ENCODE results near the gene TRAF7. TPM values are rescaled to one million over a fixed set of nuclear protein-coding genes. Genes with fewer than 3 reads are reported as not detected.
"Not testable (repeated sequence)": the region's sequence is repeated elsewhere in the genome, so short reads cannot be mapped to it uniquely, and the experiment has no call there.

The TRAF7 gene
- total RNA-seq, 1 donor from 2014 or later = 38.8 TPM

DNA sequence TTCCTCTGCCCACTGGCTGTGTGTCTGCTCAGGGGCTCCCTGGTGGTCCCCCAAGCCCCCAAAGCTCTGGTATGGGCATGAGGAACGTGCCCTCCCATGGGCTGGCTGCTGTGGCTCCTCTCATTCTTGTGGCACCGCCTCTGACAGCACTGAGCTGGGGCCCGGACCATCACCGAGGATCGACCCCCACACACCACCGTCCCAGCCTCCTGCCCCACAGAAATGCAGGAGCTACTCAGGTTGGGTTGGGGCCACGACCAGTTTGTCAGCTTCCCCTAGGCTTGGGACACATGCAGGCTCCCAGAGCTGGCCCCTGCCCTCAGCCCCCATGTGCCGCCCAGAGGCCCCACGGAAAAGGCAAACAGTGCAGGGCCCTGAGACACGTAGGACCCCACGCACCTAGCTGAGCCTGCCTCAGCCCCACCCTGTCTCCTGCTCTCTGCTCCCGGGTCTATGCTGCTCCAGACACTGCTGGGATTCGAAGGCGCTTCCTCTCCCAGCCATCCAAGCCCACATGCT is 44.1 kb downstream of the TRAF7 start:
- TF ChIP-seq CTCF (IDR thresholded peaks at IDR 0.05) (no peak), POLR2AphosphoS5 (IDR thresholded peaks at IDR 0.05; ENCODE audit: insufficient read depth in 1 of 2, low read depth in 1 of 2) (no peak)
- intact Hi-C loops (cut with DNase I) = no loop called here
- peaks cover 11% of the 10 kb centered on the region for H3K27me3 ChIP-seq
- H3K9me3 ChIP-seq = no peaks in the 10 kb centered on the region
- H3K4me1 ChIP-seq = peaks cover 15% of the 10 kb centered on the region
- no peaks in the 10 kb centered on the region for H3K36me3 ChIP-seq
- no peak overlapping the region for H3K27ac ChIP-seq
- DNase-seq (ENCODE audit: extremely low spot score in 2 of 2) = no peak
- no peak overlapping the region for H3K4me3 ChIP-seq

DNA sequence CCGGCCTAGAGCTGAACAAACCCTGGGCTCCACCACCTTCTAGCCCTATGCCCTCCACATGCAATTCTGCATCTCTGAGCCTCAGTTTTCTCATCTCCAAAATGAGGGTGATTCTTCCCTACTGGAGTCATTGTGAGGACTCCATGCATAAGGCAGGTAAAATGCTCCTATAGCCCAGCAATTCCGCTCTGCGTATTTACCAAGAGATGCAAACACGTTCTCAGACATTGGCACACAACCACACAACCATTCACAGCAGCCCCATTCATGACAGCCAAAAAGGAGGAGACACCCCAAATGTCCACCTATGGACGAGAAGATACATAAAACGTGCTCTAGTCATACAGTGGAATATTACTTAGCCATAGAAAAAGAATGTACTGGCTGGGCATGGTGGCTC is 44.7 kb downstream of the TRAF7 start:
- intact Hi-C loops (cut with DNase I) = no loop called here
- Histone ChIP-seq H3K27ac (no peak overlapping the region), H3K4me3 (no peak overlapping the region), H3K9me3 (no peaks in the 10 kb centered on the region), H3K36me3 (no peaks in the 10 kb centered on the region), H3K27me3 (peaks cover 8% of the 10 kb centered on the region), H3K4me1 (peaks cover 13% of the 10 kb centered on the region)
- no peak for DNase-seq (ENCODE audit: extremely low spot score in 2 of 2)
- TF ChIP-seq POLR2AphosphoS5 (IDR thresholded peaks at IDR 0.05; ENCODE audit: insufficient read depth in 1 of 2, low read depth in 1 of 2) (no peak), POLR2A (IDR thresholded peaks at IDR 0.05) (no peak), CTCF (IDR thresholded peaks at IDR 0.05) (no peak)

DNA sequence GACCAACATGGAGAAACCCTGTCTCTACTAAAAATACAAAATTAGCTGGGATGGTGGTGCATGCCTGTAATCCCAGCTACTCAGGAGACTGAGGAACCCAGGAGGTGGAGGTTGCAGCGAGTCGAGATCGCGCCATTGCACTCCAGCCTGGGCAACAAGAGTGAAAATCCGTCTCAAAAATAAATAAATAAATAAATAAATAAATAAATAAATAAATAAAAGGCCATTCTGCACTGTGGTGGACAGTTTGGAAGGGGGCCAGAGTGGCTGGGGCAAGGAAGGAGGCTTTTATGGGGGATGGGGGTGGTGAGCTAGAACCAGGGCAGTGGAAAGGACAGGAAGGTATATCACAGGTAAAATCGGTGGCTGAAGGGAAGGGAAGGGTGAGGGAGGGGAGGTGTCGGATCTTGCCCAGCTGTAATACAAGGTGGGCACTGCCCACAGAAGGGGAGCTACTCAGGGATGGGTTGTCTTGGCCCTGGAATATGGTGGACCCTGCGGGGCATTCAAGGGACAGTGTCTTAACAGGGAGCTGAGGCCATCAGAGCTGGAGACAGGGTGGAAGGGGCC is 47.6 kb downstream of the TRAF7 start:
- H3K9me3 ChIP-seq; intact Hi-C loops (cut with DNase I): not testable (repeated sequence)
- H3K4me1 ChIP-seq = peaks cover 19% of the 10 kb centered on the region

GRCh38 chr16:2204416-2205103 is 49.0 kb downstream of the TRAF7 start:
- Histone ChIP-seq H3K4me3 (peak overlapping the region; percentile 54 to 85), H3K9me3 (no peaks in the 10 kb centered on the region), H3K36me3 (peaks cover 0 to 18% of the 10 kb centered on the region in 2 donors), H3K27me3 (no peaks in the 10 kb centered on the region), H3K4me1 (peaks cover 19% of the 10 kb centered on the region), H3K27ac (peak overlapping the region; percentile 91)
- DNase-seq (ENCODE audit: extremely low spot score in 2 of 2) = no peak
- no peak for TF ChIP-seq POLR2AphosphoS5 (IDR thresholded peaks at IDR 0.05; ENCODE audit: insufficient read depth in 1 of 2, low read depth in 1 of 2)
- no peak for TF ChIP-seq CTCF (IDR thresholded peaks at IDR 0.05)
- TF ChIP-seq POLR2A (IDR thresholded peaks at IDR 0.05) = no peak
- intact Hi-C loops (cut with DNase I) = no loop called here

More for the DNA sequence above, 47.6 kb downstream of the TRAF7 start:
- H3K4me3 ChIP-seq; H3K27me3 ChIP-seq; H3K27ac ChIP-seq; H3K36me3 ChIP-seq; DNase-seq (ENCODE audit: extremely low spot score in 2 of 2): not testable (repeated sequence)

GRCh38 chr16:2205104-2205966 is 49.8 kb downstream of the TRAF7 start, which contains the start of gene MLST8:
Gene MLST8 (plus strand): TSS chr16:2205454. CDS start chr16:2206086, 632 bp downstream.
- H3K4me3 ChIP-seq = peak within 1 kb of the TSS; percentile 54 to 85
- H3K36me3 ChIP-seq = peaks cover 0 to 23% of the 10 kb centered on the region in 2 donors
- no peaks in the 10 kb centered on the region for H3K27me3 ChIP-seq
- intact Hi-C loops (cut with DNase I) = no loop called here
- TF ChIP-seq POLR2A (IDR thresholded peaks at IDR 0.05) (peak in 1 of 2 donors; percentile 25), POLR2AphosphoS5 (IDR thresholded peaks at IDR 0.05; ENCODE audit: insufficient read depth in 1 of 2, low read depth in 1 of 2) (peak; percentile 67 to 88), CTCF (IDR thresholded peaks at IDR 0.05) (no peak)
- no peaks in the 10 kb centered on the region for H3K9me3 ChIP-seq
- no peak for DNase-seq (ENCODE audit: extremely low spot score in 2 of 2)
- peaks cover 19% of the 10 kb centered on the region for H3K4me1 ChIP-seq
- H3K27ac ChIP-seq = peak within 1 kb of the TSS; percentile 91
